RKO (cell line): ENCODE measurements around the gene SVOPL.
"Not testable (repeated sequence)": the region's sequence is repeated elsewhere in the genome, so short reads cannot be mapped to it uniquely, and the experiment has no call there.

Experiments
- DNase-seq: peaks from one replicate; pipeline ENCODE4 v3.0.0-alpha.2; 2016; ENCODE audit warnings: low spot score

Gene SVOPL, protein sequence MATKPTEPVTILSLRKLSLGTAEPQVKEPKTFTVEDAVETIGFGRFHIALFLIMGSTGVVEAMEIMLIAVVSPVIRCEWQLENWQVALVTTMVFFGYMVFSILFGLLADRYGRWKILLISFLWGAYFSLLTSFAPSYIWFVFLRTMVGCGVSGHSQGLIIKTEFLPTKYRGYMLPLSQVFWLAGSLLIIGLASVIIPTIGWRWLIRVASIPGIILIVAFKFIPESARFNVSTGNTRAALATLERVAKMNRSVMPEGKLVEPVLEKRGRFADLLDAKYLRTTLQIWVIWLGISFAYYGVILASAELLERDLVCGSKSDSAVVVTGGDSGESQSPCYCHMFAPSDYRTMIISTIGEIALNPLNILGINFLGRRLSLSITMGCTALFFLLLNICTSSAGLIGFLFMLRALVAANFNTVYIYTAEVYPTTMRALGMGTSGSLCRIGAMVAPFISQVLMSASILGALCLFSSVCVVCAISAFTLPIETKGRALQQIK

DNA sequence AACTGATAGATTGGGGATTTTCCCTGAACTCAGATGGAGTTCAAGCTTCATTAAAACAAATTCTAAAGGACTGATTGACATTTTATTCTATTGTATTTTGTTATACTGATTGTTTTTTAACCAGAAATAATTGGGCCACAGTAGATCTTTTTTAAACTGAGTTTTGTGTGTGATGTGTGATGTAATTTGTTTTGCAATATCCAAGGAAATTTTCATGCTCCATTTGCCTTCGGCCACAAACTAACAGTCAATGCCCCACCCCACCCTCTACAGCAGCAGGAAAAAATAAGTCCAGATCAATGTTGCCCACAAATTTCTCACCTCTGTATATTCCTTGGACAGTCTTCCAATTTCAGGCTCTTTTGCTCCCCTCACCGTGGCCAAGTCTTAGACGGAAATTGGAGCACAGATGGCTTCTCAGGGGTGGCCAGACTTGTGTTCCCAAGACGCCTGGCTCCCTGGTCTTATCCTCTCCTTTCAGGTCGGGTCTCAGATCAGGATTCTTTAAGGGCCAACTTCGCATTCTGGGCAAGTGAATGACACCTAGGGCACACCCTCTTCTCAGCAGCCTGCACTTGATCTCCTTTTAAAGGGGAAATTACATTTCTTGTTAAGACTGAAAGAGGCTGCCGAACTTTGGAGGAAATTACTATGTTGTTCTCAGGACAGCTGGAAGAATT, at the start of gene SVOPL:
Gene SVOPL (minus strand): TSS at position 506 of the 680 bp plus-strand sequence. CDS start 22,317 bp downstream, outside the sequence.
- no peak for DNase-seq

DNA sequence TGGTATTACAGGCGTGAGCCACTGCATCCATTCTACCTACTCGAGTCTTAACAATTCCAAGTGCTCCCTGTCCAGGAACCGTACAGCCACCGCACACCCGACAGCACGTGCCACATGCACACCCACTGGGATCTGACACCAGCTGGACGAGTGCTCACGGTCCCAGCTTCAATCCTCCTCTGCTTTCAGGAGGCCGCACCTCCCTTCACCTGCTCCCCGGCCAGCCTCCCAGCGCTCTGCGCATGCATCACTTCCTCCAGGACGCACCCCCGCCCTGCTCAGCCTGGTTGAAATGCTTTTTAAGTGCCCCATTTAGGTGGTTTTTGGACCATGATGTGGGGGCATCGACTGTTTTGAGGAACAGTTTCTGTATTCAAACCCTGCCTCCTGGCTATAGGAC, 49.3 kb upstream of the SVOPL start:
- no peak for DNase-seq

DNA sequence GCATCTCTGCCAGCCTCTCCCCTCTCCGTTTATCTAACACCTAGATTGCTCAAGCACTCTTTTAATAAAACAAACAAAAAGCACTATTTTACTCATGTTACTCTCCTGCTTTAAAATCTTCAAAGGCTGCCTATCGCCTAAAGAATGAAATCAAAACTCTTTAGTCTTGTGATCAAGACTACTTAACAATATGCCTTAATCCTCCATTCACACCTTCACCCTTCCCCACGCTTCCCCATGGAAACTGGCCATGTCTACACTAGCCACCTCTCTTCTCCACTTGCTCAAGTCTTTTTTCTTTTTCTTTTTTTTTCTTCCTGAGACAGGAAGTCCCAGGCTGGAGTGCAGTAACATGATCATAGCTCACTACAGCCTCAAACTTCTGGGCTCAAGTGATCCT, 48.8 kb upstream of the SVOPL start:
- no peak for DNase-seq

DNA sequence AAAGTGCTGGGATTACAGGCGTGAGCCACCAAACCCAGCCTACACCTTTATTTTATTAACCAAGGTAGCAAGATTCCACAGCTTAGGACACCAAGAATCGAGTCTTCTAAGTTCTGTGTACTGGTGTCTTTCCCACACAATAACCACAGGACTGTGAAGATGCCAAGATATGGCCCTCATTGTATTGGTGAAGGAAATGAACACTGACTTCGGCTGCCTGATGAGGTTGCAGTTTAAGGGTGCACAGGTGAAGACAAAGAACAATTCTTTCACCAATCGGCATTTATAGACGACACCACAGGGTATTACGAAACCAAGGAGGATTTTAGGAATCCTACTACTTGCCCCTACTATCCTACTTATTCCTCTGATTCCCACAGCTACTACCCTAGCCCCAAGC, 47.5 kb upstream of the SVOPL start:
- DNase-seq, result no peak

DNA sequence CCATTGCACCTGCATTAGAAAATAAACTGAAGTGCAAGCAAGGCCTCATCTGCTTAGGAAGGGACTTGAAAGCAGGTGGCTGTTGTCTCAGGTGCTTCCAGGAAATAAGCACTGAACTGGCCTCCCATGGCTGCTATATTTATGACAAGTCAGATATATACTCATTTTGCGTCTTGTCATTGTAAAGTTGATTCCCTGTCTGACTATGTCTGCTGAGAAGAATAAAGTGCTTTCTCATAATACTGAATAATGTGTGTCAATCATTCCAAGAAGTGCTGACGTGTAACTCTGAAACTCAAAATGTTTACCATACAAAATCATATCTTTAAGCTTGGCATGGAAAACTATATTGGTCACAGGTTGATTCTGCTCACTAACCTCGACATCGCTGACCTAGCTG, 44.9 kb upstream of the SVOPL start:
- no peak for DNase-seq

DNA sequence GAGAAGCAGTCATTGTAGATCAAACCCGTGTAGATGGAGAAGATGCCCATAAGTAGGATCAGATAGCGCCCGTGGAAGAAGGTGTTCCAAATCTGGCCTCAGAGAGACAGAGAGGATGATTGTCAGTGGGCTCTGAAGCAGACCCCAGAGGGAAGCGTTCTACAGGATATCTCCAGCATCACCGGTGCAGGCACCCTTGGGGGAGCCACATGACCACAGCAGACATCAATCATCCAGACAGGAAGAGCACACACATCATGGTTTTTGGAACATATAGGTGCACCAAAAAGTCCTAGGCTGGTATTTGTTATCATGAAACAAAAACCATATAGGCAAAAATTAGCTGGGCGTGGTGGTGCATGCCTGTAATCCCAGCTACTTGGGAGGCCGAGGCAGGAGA, 44.0 kb upstream of the SVOPL start:
- DNase-seq, result no peak

DNA sequence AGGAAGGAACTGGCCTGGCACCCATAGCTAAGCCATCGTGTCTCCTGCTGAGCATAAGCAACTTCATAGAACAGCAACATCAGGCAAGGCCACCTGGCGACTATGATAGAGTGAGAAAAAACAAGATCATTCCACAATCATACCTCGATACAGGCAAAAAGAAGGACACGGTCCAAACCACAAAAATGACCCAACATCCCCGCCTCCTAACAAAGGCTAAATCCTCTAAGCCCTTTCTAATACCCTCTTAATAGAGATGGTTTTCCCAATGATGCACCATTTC, 40.2 kb upstream of the SVOPL start:
- DNase-seq, result no peak

DNA sequence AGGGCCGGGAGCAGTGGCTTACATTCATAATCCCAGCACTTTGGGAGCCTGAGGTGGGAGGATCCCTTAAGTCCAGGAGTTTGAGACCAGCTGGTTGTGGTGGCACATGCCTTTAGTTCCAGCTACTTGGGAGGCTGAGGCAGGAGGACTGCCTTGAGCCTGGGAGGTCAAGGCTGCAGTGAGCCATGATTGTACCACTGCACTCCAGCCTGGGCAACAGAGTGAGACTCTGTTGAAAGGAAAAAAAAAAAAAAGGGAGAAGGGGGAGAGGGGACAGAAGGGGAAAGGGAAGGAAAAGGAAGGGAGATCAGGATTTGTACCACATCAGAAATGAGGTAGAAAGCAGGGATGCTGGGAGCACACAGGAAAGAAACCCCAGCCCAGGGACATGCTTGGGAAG, 38.7 kb upstream of the SVOPL start:
- DNase-seq, result no peak

DNA sequence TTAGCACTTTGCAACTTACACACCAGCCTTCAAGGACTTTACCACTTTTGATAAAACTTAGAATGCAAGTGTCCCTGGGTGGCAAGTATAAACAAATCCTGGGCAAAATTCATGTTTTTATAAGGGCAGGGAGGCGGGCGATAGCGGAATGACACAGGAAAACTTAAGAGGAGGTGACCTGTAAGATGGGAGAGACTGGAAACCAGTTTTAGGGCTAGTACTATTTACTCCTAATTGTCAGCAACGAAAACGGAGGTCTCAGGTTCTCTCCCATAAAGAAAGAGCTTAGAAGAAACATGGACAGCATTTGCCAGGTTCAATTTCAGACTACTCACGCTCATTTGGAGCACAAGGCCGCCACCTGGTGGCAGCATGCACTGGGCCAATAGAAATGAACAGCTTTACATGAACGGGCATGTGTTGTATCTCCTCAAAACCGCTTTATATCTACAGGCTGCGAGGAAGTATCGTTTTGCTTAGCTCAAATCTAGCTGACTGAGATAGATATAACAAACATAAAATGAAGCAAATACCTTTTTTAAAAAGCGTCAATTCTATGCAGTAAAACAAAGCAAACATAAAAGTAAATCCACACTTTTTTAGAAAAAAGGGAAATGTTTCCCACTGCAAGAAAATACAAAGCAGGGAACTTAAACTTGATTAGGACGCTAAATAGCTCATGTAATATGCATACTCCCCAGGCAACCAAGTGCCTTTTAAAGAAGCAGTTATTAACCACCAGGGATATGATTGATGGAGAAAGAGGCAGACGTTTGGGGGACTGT, 37.6 kb upstream of the SVOPL start:
- peak; percentile 88 for DNase-seq

DNA sequence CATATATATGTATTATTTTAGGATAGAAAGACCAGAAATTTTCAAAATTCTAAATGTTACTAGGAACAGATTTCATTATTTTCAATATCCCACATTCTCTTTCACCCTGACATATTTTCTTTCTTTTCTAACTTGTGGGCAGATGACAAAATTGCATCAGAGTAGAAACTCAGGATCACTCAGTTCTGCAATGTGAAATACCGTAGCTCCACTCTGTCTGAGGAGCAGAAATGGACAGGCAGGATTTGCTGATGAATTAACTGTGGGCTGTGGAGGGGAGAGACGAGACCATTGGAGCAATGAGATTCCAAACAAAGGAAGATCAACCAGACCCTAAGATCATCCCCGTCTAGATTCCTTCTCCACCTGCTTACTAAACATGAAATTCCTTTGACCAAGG, 37.0 kb upstream of the SVOPL start:
- DNase-seq, result no peak

DNA sequence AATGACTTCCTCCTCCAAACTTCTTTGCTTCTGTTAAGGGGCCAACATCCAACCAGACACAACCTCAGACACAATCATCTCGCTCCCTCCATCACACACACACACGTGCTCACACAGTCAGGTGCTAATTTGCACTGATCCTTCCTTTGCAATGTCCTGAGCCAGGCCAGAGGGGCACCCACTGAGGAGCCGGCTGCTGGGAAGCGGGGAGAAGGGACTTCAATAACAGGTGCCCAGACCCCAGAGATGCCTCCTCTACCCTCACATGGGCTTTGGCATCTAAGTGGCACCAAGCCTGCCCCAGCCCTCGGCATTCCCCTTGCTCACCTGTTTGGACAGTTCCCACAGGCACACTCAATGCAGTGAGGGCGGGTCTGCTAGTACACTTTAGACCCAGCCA, 34.2 kb upstream of the SVOPL start:
- no peak for DNase-seq

DNA sequence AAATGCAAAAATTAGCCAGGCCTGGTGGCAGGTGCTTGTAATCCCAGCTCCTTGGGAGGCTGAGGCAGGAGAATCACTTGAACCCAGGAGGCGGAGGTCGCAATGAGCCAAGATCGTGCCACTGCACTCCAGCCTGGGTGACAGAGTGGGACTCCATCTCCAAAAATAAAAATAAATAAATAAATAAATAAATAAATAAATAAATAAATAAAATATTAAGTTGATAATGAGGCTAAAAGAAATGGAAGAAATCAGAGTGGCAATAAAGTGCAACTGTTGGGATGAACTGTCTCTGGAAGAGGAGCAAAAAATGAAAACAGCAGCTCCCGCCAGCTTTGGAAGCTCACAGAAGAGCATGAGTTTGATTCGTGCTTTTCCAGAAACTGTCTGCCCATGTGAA, 30.6 kb upstream of the SVOPL start:
- not testable (repeated sequence) for DNase-seq

DNA sequence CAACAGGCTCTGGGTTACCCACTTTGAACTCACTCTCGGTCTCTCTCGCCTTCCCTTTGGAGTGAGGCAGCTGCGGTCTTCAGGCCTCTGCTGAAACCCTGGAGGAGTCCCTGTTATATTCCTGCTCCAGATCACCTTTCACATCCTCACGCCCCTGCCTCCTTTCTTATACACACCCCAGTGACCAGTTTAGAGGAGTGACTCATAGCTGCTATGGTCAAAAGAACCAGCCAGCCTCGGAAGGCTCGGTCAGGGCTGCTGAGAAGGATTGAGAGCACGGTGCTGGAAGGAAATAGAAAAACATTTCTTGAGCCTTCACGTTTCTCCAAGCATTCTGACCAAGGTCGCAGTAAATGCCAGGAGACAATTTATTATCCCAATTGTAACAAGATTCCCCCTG, 28.3 kb upstream of the SVOPL start:
- DNase-seq, result no peak

DNA sequence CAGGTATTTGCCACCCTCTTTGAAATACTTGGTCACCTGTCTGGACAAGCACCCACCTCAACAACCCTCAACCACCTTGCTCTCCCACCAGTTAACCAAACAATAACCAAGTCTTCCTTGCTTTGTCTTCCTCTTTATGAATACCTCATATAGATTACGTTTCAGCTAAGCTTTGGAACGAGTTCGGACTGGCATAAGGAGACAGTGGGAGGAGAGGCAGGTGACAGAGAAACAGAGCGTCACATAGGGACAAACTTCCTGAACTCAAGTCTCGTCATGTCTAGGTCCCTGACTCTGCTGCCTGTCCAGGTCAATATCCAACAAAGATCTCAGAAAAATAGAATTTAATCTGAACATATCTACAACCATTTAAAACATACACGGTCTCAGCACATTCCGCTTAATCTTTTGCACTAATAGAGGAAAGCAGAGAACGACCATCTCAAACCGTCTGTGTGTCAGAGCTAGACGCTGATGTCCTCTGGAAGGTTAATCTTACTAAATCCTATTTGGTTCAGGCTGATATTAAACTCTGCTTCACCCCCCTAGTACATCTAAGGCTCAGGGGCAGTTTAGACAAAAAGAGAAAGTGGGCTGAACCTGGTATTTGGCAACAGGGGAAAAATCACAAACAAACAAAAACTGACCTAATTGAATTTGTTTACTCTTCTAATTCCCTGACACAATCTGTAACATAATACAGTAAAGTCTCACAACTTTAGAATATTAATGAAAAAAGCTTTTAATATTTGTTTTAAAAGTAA, 26.4 kb upstream of the SVOPL start:
- no peak for DNase-seq

DNA sequence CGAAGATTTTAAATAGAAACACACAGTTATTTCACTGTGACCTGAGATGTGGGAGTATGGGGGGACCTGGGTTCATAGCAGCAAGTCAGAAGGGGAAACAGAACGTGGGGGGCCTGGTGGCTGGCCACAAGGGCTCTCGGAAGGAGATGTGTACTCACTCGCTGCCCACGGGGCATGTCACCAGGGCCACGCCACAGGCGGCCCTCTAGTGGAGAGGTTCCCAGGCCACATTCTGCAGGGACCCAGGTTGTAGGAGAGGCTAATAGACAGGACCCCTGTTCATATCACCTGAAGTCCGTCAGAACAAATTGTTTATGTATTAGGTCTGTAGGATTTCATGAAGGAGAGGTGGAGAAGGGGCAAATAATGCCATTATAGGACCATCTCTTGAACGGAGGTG, 25.1 kb upstream of the SVOPL start:
- DNase-seq, result no peak

DNA sequence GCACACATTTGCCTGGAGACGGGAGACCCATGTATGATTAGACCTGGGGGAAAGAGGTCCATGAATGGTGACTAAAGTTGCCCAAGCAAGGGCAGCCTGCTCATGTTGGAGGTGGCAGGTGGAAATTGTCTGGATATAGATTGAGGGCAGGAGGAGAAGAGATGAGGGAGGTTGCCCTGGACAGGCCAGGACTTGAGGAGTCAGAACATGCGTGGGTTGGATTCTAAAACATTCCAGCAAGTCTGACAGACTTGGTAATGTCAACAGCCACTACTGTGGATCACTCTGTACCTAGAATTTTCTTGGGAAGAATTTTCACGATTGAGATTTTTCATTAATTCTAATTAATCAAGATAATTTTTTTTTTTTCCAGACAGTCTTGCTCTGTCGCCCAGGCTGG, 19.1 kb upstream of the SVOPL start:
- no peak for DNase-seq

DNA sequence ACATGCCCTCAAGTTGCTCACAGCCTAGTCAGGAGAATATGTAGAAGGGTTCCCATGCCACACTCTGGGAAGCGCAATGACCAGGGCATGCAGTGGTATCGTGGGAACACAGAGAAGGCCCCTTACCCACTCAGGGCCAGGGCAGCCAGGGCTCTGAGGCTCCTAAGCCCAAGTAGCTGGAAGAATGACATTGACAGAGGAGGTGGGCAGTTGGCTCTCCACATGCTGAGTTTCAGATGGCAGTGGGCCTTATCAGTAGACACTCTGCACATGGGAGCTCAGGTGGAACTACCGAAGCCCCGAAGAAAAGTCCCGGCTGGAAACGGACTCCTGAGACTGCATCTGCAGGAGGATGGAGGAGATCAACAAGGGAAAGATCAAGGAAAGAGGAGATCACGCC, 15.7 kb upstream of the SVOPL start:
- DNase-seq, result no peak

DNA sequence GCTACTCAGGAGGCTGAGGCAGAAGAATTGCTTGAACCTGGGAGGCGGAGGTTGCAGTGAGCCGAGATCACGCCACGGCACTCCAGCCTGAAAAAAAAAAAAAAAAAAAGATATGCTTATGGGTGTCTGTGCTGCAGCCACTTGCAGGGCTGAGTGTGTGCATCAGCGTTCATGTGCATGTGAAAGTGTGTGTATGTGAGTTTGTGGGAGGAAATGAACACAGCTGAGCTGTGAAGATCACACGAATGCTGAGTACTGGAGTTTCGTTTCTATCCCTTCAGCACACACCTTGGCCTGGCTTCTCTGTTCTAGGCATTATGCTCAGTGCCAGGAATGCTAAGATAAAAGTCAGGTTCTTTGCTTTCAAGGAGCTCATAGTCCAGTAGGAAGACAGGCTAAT, 12.0 kb upstream of the SVOPL start:
- no peak for DNase-seq

DNA sequence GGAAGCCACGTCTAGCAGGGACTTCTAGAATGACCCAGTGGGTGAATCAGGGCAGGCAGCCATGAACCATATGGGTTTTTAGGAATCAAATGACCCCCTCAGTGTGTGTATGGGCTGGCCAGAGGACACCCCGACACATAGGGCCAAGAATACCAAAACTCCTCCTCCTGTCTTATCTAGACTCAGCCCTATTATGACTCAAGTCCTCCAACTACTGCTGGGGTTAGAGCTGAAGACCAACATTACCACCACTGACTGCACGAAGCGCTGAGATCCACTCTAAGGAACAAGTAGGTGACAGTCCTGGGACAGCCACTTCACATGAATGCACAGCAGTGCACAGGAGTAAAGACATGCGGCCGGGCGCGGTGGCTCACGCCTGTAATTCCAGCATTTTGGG, 11.5 kb upstream of the SVOPL start:
- DNase-seq, result no peak

DNA sequence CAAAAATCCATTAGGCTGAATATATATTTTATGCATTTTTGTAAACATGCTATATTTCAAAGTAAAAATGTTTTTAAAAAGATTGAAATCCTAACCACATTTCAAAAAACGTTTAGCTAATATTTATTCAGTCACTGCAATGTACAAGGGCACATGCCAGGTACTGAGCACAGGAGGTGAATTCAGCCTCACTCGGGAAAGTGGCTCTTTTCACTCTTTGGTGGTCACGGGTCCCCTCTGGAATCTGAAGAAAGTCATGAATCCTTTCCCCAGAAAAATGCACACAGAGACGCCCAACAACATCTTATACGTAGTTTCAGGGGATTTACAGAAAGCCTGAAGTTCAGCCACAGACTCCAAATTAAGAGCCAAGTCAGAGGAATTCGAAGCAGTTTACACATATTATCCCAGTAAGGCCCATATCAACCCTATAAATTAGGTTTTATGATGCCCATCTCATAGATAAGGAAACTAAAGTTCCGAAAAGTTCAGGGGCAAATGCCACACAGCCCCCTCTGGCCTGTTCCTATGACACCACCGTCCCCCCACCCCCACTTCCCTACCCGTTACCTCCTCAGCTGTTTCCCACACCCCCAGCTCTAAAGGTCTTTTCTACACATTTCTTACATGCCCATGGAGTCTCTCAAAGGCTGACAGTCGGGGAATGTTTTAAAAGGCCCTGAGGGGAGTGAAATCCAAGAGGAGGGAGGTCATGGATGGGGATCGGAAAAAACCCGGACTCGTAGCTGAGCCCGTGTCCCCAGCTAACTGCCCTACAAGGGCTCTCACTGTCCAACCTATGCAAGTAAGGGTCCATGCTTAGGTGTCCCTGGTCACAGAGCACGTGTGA, 9.6 kb upstream of the SVOPL start:
- no peak for DNase-seq

DNA sequence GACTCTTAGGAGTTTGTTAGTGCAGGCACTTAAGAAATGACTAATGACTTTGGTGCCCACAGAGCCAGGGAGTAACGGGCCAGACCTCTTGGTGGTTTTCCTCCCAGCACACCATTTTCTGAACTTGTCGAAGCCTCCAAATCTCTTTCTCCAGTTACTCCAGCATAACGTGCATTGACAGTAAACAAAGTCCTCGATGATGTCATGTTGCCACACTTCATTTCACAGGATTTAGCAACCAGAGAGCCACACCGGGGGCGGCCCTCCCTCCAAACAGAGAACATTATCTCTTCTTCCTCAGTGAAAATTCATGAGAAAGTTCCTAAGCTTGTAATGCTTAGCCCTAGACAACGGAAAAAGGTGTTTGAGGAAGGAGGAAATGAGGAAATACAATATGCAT, 4.0 kb upstream of the SVOPL start:
- DNase-seq, result no peak
